ENCODE measurements around the gene CBX4. TPM values are rescaled to one million over a fixed set of nuclear protein-coding genes. Genes with fewer than 3 reads are reported as not detected.

The CBX4 gene
- 25.7 TPM for total RNA-seq

DNA sequence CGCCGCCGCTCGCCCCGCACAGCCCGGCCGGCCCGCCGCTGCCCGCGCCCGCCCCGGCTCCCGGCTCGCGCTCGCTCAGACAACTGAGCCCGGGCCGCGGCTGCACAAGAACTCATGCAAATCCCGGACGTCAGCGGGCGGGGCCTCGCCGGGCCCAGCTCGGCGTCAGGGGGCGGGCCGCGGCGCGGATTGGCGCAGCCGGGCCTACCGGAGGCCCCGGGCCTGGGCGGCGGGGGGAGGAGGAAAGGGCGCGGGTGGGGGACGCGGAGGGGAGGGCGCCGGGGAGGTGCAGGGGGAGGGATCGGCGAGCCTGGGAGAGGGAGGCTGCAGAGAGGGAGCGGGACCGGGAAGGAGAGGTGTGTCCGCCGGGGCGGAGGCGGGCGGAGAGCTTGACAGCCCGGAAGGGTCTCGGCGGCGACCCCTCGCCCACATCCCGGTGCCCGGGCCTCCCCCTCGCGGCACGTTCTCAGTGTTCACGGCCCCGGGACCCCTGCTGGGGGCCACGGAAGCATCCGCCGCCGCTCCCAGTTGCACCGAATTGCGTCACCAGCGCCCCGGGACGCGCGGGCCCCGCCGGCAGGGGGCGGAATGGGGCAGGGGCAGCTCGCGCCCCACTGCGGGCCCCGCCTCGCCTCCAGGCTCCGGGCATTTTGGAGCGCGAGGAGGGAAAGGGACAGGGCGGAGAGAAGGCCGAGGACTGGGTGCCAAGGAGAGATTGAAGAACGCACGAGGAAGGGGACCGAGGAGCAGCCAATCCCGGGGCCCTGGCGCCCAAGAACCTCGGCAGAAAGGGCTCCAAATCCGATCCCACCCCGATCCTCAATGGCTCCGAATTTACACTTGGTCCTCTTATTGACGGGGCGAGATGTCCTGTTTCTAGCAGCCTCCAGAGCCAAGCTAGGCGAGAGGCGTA lies at the start of gene CBX4:
TSS of gene CBX4 (minus strand) at position 85 of the 913 bp plus-strand sequence. CDS start 189 bp downstream, outside the sequence.
- TF ChIP-seq, protein P1, sequence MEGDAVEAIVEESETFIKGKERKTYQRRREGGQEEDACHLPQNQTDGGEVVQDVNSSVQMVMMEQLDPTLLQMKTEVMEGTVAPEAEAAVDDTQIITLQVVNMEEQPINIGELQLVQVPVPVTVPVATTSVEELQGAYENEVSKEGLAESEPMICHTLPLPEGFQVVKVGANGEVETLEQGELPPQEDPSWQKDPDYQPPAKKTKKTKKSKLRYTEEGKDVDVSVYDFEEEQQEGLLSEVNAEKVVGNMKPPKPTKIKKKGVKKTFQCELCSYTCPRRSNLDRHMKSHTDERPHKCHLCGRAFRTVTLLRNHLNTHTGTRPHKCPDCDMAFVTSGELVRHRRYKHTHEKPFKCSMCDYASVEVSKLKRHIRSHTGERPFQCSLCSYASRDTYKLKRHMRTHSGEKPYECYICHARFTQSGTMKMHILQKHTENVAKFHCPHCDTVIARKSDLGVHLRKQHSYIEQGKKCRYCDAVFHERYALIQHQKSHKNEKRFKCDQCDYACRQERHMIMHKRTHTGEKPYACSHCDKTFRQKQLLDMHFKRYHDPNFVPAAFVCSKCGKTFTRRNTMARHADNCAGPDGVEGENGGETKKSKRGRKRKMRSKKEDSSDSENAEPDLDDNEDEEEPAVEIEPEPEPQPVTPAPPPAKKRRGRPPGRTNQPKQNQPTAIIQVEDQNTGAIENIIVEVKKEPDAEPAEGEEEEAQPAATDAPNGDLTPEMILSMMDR (IDR thresholded peaks at IDR 0.05), result peak; percentile 50 to 65 (median 60)
- H3K4me1 ChIP-seq, result peaks cover 24 to 56% of the 10 kb centered on the region in 2 donors
- peaks cover 7 to 8% of the 10 kb centered on the region in 2 donors for H3K36me3 ChIP-seq
- H3K9me3 ChIP-seq, result no peaks in the 10 kb centered on the region
- H3K4me3 ChIP-seq, result peak within 1 kb of the TSS; percentile 74 to 91
- DNase-seq (ENCODE audit: low spot score in 2 of 2), result peak; percentile 86 to 97
- H3K27me3 ChIP-seq, result peaks cover 32% of the 10 kb centered on the region
- H3K27ac ChIP-seq, result peak within 1 kb of the TSS; percentile 85 to 88
- intact Hi-C loops (cut with DNase I), result loop anchor here (1.0 to 5.0 kb wide), 4 partner anchors 29 to 263 kb away; partner anchors contain the start of genes CBX2, CBX8 and GAA

GRCh38 chr17:79888009-79888540 lies 48.8 kb upstream of the CBX4 start:
- intact Hi-C loops (cut with DNase I), result no loop called here
- no peak overlapping the region for H3K4me3 ChIP-seq
- no peaks in the 10 kb centered on the region for H3K9me3 ChIP-seq
- TF ChIP-seq, protein P1 (IDR thresholded peaks at IDR 0.05), result no peak
- H3K27ac ChIP-seq, result no peak overlapping the region
- H3K36me3 ChIP-seq, result no peaks in the 10 kb centered on the region
- no peaks in the 10 kb centered on the region for H3K4me1 ChIP-seq
- DNase-seq (ENCODE audit: low spot score in 2 of 2), result no peak
- H3K27me3 ChIP-seq, result no peaks in the 10 kb centered on the region

- Histone ChIP-seq H3K27me3 (no peaks in the 10 kb centered on the region), H3K27ac (no peak overlapping the region), H3K9me3 (no peaks in the 10 kb centered on the region), H3K4me1 (no peaks in the 10 kb centered on the region), H3K4me3 (no peak overlapping the region), H3K36me3 (no peaks in the 10 kb centered on the region)
- no peak for DNase-seq (ENCODE audit: low spot score in 2 of 2)
- intact Hi-C loops (cut with DNase I), result no loop called here
- TF ChIP-seq, protein P1 (IDR thresholded peaks at IDR 0.05), result no peak
Measured at GRCh38 chr17:79887451-79887991, 48.3 kb upstream of the CBX4 start.

DNA sequence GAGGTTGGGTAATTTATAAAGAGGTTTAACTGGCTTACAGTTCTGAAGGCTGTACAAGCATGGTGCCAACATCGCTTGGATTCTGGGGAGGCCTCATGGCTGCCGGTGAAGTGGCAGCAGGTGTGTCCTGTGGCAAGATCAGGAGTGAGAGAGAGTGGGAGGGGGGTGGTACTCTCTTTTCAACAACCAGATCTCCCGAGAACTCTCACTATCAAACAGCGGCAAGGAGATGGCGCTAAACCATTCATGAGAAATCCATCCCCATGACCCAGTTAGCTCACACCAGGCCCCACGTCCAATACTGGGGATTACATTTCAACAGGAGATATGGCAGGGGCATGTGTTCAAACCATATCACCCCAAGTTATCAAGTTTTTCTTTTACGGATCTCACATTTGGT lies 44.0 kb upstream of the CBX4 start:
- H3K27ac ChIP-seq, result no peak overlapping the region
- DNase-seq (ENCODE audit: low spot score in 2 of 2), result no peak
- no peaks in the 10 kb centered on the region for H3K27me3 ChIP-seq
- no peaks in the 10 kb centered on the region for H3K4me1 ChIP-seq
- intact Hi-C loops (cut with DNase I), result no loop called here
- H3K36me3 ChIP-seq, result no peaks in the 10 kb centered on the region
- no peaks in the 10 kb centered on the region for H3K9me3 ChIP-seq
- TF ChIP-seq, protein P1 (IDR thresholded peaks at IDR 0.05), result no peak
- H3K4me3 ChIP-seq, result no peak overlapping the region

GRCh38 chr17:79878329-79878947 lies 39.2 kb upstream of the CBX4 start:
- Histone ChIP-seq H3K27ac (no peak overlapping the region), H3K4me1 (no peaks in the 10 kb centered on the region), H3K27me3 (no peaks in the 10 kb centered on the region), H3K4me3 (no peak overlapping the region), H3K36me3 (no peaks in the 10 kb centered on the region), H3K9me3 (no peaks in the 10 kb centered on the region)
- TF ChIP-seq, protein P1 (IDR thresholded peaks at IDR 0.05), result no peak
- no peak for DNase-seq (ENCODE audit: low spot score in 2 of 2)
- intact Hi-C loops (cut with DNase I), result no loop called here

All from ascending aorta (tissue), 2 donors.